Ovary (tissue), 3 donors: ENCODE data around the gene FHAD1.

Experiments
- EP300 ChIP-seq: sonication (generic); formaldehyde crosslinking; IDR thresholded peaks from one replicate; pipeline ENCODE4 v1.6.1; 2017; ENCODE audit warnings: antibody characterized with exemption
- POLR2A ChIP-seq: fragments of 450-650 bp; IDR thresholded peaks from one replicate; pipeline ENCODE4 v1.6.1; 2017; ENCODE audit warnings: antibody characterized with exemption, mild to moderate bottlenecking, moderate library complexity
- TF ChIP-seq, protein P1 (sequence below), 3 donors: fragments of 450-650 bp in 2 of 3; fragments of 200-600 bp in 1 of 3; IDR thresholded peaks; one replicate each; pipeline versions ENCODE4 v1.5.1 to v1.8.0; 2016 to 2022; ENCODE audit warnings: antibody characterized with exemption in 3 of 3, mild to moderate bottlenecking in 1 of 3
- donor health status: DM: no; HTN: no; CAD: no.

DNA sequence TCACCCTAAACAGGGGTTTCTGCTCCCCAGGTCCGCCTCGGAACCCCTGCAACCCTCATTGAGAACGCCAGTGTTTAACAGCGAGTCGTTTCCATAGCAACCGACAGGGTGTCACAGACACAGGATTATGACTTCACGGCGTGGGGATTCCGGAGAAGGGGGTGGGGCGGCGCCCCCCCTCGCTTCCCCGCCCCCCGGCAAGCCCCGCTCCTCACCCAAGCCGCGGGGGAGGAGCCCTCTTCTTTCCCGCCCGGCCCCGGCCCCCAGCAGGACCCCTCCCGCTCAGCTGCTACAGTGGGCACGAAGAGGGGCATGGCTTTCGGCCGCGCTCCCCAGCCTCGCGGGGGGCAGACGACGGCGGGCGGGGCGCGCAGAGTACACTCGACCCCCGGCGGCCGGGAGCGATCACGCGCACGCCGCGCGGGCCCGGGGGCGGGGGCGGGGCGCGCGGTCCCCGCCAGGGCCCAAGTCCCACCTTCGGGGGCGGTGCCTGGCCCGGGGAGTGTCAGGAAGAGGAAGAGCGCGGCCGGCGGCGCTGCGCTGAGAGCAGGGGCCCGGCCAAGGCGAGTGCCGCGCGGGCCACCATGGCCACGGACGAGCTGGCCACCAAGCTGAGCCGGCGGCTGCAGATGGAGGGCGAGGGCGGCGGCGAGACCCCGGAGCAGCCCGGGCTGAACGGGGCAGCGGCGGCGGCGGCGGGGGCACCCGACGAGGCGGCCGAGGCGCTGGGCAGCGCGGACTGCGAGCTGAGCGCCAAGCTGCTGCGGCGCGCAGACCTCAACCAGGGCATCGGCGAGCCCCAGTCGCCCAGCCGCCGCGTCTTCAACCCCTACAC lies 162.6 kb downstream of the FHAD1 start, which contains the start of gene EFHD2:
- TF ChIP-seq, protein P1, sequence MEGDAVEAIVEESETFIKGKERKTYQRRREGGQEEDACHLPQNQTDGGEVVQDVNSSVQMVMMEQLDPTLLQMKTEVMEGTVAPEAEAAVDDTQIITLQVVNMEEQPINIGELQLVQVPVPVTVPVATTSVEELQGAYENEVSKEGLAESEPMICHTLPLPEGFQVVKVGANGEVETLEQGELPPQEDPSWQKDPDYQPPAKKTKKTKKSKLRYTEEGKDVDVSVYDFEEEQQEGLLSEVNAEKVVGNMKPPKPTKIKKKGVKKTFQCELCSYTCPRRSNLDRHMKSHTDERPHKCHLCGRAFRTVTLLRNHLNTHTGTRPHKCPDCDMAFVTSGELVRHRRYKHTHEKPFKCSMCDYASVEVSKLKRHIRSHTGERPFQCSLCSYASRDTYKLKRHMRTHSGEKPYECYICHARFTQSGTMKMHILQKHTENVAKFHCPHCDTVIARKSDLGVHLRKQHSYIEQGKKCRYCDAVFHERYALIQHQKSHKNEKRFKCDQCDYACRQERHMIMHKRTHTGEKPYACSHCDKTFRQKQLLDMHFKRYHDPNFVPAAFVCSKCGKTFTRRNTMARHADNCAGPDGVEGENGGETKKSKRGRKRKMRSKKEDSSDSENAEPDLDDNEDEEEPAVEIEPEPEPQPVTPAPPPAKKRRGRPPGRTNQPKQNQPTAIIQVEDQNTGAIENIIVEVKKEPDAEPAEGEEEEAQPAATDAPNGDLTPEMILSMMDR (IDR thresholded peaks at IDR 0.05), result peak in 1 of 3 donors; percentile 19
- peak; percentile 74 for TF ChIP-seq POLR2A
- no peak for TF ChIP-seq EP300
